Activated CD4-positive, alpha-beta T cell treated with anti-CD3 and anti-CD28 coated beads, Interleukin-2, Interleukin-4, amounts not matched to agents 100 ng/mL and 50 ng/mL, durations not matched to agents 16 hours and 8 hours (primary cell): ENCODE measurements around the gene DFFB.

Source experiments
- DNase-seq: peaks from one replicate; pipeline ENCODE4 v3.0.0-alpha.2; 2020; ENCODE audit warnings: low spot score

DFFB gene

DNA sequence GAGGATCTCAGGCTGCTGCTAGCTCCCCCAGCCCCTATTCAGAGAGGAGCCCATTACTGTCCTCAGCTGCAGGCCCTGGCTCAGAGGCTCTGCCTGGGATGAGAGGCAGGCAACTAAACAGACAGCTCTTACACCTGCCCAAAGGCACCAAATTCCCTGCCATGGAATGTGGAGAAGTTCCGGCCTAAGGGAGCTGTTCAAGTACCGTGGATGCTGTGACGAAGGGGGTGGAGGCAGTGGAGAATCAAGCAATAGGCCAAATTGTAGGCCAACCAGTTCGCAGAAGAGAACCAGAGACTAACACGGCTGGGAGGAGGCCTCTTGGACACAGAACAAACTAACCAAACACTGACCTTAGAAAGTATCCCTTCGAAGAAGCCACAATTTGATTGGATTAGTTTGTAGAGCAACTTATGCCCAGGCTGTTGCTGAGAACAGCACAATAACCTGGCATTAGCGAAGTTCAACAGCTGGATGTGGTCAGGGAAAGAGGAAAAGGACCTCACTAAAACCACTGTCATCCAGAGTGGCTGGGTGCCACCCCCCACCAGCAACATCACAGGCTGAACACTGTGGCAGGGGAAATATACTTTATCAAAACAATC, 39.2 kb downstream of the DFFB start:
- no peak for DNase-seq

DNA sequence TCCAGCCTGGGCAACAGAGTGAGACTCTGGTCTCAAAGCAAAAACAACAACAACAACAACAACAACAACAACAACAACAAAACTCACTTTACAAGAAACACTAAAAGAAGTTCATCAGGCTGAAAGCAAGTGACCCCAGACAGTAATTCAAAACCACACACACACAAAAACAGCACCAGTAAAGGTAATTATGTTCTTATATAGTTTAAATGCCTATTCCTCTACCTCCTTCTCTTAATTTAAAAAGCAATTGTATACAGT, 41.1 kb downstream of the DFFB start:
- DNase-seq = no peak

DNA sequence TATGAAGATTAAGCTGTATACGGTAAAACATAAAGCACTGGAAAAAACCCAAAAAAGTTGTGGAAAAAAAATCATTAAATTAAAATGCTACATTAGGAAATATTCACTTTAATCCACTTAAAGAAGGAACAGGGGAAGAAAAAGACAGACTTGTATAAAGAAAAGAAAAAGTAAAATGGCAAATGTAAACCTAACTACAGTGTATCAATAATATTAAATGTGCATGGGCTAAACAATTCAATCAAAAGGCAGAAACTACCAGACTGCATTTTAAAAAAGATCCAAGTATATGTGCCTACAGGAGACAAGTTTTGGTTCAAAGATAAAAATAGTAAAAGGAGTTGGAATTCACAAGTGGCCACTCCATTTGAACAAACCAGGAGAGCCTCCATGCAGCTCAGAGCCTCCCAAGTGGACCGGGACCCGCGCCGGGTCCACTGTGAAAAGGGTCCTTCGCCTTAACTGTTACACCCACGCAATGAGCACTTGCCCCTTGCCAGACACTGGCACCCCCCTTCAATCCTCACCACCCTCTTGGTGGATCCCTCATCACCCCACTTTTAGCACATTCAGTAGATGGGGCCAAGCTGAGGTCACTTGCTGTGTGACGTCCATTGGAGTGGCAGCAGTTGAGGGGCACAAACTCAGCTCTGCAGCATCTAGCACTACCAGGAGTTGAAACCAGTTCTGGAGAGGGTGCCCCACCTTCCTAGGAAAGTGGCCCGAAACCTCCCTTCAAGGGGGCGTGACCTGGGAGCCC, 41.9 kb downstream of the DFFB start:
- DNase-seq = no peak

DNA sequence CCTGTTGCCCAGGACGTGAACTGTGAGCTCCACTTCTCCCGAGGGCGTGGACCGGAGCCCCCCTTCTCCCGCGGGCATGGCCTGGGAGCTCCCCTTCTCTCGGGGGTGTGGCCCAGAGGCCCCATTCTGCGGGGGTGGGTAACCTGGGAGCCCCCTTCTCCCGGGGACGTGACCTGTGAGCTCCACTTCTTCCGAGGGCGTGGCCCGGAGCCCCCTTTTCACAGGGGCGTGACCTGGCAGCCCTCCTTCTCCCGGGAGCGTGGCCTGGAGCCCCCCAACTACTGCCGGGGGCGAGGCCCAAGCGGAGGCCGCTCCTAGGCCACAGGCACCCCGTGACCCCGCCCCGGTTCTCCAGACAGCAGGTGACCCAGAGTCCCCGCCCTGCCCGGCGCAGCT, 42.5 kb downstream of the DFFB start:
- no peak for DNase-seq

DNA sequence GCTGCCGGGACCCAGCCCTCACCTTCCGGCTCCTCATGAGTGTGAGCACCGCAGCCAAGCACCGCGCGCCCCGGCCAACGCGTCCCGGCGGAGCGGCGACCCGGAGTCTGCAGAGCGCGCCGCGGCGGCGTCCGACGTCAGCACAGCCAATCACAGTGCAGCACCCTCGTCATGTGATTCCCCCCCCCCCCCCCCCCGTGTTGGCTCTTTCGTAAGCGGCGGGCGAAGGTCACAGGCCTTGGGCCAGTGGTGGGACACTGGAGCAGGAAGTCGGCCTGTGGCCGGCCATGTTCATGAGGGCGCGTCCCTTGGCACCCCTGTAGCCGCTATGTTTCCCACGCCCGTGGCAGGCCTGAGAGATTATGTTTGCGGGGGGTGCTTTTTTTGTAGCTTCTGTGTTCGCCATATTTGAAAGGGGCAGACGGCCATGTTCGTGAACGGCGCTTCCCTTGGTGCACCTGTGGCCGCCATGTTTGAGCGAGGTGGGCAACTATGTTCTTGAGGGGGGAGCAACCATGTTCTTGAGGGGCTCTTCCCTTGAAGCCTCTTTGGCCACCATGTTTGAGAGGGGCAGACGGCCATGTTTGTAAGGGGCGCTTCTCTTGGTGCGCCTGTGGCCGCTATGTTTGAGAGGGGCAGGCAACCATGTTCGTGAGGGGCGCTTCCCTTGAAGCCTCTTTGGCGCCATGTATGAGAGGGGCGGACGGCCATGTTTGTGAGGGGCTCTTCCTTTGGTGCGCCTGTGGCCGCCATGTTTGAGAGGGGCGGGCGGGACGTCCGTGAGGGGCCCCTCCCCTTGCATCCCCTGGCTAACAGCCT, 43.1 kb downstream of the DFFB start, which contains the start of gene C1orf174:
TSS of gene C1orf174 (minus strand) at position 123 of the 819 bp plus-strand sequence. CDS start at position 37, 86 bp downstream.
- peak; percentile 94 for DNase-seq

DNA sequence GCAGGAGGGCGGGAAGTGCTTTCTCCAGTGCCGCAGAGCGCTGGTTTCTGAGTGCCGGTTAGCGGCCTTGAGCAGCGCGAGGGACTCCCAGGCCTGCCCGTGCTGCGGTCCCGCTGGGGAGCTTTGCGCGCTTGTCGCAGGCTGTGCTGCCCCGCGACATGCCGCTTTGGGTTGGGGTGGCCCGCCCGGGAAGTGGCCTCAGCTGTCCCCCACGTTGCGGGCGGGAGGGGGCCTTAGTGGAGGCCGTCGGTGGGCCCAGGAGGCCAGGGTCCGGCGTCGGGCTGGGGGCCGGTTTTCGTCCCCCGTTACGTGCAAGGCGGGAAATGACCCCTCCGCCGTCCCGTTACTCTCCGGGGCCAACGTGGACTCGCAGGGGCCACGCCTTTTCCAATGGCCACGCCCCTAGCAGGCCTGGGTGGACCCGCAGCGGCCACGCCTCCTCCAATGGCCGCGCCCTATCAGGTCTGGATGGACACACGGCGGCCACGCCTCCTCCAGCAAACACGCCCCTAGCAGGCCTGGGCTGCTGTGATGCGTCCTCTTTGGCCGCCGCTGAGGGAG, 43.8 kb downstream of the DFFB start:
- DNase-seq = peak; percentile 94

DNA sequence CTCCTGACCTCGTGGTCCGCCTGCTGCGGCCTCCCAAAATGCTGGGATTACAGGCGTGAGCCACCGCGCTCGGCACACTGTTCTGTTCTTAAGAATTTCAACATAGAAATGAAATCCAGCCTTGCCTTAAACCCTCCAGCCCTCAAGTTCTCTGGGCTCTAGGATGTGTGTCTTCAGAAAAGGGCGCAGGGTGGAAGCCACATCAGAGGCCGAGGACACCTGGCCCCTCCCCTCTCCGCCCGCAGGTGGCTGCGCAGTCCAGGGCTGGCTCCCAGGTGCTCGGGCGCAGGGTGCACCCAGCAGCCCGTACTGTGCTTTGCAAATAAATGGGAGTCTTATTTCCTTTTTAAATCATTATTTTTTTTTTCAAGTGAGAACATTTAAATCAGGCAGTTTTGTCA, 44.8 kb downstream of the DFFB start:
- DNase-seq = no peak

DNA sequence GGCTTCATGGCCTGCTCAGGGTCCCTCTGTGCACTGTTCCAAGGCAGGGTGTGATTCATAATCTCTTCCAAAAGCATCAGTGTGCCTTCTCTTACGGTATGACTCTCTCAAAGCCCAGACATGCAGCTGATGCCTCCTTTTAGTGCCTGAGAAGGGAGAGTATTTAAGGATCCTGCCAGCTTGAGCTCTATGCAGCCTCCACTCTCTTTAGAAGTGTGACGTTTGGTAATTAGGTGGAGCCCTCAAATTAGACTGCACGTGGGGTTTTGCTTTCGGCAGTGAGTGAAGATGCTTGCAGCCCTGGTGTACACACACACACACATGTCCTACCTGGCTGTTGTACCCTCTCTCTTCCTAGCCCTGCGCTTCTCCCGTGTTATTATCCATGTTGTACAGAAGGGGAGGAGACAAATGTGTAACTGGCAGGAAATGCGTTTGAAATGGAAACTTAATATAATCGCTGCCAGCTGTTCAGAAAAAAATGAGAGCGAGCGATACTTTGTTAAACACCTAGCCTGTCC, 45.4 kb downstream of the DFFB start:
- DNase-seq = no peak

DNA sequence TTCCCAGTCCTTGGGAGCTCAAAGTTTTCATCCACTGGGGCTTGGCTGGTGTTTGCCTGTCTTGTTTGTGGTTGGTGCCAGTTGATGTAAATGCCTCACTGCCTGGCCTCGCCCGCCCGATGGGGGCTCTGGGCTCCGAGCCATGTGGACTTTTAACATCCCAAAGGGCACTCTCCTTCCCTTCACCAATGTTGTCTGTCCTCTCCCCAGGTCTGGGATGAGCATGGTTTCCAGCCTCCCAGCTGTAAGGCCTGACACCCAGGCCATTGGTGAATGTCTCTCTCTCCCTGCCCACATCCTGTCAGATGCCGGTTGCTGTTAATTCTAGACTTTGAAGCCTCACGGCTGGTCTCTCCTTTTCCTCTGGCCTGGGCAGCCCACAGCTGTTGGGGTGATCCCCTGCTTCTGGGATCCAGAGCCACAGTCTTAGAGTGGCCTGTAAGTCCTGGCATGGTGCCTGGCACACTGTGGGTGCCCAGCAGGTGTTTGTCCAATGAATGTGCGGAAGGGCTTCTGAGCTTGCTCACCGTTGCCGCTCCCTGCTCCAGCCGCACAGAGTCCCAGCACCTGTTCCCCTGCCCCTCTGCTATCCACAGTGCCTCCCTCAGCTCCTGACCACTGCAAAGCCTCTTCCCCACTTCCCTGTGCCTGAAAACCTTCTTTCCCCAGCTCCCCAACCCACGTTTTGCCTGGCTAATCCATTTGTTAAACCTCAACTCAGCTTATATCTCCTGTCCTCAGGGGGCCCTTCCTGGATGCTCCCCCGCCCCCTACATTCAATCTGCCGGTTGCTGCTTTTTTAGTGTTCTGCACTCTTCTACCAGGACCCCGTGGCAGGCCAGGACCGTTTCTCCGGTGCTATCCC, 46.1 kb downstream of the DFFB start:
- DNase-seq = no peak

DNA sequence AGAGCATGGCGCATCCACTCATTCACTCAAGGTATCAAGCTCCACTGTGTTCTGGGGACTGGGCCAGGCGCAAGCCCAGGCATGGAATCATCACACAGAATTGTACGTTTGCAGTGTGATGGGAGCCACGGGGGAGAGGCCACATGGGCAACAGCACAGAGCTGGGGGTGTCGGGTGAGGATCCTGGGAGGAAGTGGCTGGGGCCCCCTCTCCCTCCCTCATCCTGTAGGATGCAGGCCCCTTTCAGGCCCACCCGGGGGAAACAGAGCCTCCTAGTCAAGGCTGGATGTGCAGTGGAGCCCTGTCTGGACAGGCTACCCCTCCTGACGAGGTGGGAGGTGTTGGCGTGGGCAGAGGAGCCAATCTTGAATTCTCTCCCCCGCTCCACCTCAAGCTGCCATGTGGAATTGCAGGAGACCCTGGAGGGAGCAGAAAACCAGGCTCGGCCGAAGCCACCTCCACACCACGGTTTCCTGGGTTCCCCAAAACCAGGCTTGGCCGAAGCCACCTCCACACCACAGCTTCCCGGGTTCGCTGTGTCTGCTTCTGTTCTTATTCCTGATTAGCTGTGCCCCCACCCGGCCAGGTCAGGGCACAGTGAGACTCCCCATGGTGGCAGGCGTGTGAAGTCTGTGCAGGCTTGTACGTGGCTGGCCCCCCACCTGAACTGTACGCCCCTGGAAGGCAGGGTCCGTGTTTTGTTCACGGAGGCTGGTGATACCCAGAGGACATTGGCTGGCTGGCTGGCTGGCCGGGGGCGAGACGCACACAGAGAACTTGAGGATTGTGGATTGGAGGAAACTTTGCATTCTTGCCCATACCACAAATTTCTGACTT, 46.9 kb downstream of the DFFB start:
- DNase-seq = no peak

DNA sequence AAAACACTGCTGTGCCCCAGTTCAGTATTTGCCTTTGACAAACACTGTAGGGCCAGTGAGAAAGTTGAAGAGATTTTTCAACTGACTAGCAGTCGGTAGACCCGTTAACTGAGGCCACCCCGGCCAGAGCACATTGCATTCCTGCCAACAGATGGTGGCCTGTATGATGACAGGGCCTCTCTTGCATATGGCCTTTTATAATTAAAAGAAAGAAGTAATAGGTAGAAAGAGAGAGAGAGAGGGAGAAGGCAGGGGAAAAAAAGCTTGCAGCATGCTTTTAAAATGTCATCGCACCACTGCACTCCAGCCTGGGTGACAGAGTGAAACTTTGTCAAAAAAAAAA, 47.5 kb downstream of the DFFB start:
- DNase-seq = no peak

DNA sequence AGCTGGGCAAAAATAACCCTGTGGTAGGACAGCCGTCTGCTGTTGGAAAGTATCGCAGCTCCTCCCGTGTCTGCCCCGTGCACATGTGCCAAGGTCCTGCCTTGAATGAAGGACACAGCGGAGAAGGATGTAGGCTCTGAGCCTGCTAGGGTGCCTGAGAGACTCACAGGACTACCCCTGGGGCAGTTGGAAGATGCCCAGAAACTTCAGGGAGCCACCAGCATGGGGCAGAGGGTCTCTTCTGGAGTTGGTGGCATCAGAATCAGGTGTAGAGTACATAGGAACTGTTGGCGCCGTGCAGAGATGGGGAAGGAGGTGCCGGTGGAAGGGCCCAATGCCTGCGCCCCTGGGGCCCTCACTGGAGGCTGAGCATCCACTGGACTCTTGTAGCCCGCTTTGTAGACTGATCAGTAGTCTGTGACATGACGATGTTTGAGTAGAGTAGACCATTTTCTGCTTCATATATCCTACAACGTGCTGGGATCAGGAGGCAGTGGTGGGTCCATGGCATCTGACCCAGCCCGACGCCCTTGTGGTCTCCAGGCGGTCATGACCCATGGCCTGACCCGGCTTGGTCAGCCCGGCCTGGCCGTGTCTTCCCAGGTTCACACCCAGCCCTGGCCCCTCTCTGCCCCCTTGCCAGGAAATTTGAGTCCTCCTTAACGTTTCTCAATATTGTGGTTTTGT, 48.1 kb downstream of the DFFB start:
- DNase-seq = no peak

DNA sequence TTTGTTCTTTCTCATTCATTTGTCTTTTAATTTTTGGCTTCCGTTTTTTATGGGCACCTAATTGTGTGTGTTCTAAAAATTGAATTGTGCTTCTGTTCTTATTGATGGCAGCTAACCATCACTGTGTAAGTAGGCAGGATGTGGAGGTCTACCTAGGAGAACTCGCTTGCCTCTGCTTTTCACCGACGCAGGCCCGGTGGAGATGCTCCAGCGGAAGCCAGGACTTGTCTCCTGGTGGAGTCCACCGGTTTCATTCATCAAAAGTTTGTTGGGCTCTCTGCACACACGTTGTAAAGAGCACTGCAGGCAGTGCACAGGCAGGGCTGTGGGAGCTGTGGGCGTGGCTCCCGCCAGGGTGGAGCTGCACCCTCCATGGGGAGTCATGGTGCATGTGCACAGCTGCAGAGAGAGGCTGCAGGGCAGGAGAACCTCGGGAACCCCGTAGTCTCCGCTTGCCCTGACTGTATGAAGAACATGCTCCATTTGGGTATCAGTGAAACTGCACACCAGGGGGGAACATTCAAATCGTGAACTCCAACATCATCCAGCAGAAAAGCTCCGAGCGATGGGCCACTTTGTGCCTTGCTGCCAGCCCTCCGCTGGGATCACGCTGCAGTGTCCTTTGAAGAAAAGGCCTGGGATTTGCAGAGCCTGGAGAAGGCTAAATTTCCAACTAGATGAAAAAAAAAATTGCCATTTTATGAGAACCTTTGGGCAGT, 48.8 kb downstream of the DFFB start:
- no peak for DNase-seq

DNA sequence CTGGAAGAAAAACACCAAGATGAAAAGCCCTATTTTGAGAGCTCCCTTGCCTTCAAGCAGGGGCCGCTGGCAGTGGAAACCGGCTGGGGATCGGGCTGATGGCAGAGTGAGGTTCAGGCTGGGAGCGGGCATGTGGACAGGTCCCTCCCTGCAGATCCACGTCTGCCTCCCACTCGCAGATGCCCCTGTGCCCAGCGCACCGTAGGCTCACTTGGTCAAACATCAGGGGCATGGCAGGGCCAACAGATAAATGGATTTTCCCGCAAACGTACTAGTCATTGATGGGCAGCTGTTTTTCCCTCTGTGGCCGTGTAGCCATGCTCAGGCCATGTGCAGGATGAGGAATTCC, 49.4 kb downstream of the DFFB start:
- no peak for DNase-seq

DNA sequence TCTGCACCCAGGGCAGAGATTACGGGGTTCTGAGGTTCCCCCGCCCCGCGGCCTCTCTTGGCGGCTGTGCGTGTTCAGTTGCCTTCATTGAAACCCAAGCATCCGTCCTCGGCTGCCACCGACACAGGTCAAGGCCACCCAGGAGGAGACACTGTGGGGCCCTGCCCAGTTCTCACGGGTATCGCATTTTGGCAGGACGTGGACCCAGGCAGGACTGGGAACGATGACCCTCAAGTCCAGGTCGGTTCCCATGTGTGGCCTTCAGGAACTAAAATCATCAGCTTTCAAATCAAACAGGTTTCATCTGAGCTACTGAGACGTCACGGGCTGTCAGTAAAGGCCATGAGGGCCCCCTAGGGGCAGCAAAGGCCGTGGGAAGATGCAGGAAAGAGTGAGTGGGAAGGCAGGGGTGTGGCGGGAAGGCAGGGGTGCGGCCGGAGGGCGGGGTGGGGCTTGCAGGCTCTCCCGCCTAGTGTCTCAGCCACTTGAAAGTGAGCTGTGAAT, 49.8 kb downstream of the DFFB start:
- DNase-seq = no peak

DNA sequence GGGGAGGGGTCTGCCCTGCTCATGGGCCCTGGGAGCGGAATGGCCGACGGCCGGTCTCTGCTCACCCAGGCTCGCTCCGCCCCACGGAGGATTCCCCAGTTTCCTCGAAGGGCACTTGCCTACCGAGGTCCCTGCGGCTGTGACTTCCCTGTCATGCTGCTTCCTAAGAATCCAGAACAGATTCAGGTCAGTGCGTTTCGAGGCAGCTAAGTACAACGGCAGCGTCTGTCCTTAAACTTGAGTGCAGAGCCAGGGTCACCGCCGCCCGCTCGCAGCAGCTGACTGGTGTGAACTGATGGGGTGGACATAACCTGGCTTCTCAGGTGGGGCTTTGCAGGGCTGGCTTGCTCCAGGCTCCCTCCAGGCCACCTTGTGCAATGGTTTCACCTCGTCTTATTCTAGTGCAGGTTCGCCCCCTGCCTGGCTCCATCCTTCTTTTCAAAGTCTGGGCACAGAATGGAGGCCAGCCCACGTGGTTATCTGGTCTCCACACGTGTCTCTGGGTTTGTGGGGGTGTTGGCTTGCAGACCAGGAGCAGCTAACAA, 50.4 kb downstream of the DFFB start:
- no peak for DNase-seq

DNA sequence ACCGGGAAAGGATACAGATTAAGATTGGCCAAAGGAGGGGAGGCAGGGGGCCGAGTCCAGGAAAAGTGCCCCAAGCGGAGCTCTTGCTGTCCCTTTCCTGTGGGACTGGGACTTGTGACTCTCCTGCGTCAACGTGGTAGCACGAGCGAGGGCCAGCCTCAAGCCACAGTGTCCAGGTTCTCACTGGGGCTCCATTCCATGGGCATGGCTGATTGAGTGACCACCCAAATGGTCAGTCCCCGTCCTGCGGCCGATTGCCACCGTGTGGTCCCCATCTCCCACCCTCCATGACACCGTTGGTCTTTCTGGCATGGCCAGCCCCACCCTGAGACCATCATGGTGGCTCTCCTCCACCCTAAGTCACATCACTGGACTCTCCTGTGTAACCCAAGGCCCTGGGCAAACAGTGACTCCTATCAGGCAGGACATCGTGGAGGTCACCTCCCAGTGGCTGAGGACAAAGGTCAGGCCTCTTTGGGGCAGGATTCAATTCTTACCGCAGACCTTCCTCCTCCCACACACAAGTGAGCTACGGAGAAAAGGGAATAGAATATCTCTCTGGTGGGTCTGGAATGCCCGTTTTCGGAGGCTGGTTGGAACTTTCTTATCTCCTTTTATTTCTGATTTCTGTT, 51.7 kb downstream of the DFFB start:
- no peak for DNase-seq

DNA sequence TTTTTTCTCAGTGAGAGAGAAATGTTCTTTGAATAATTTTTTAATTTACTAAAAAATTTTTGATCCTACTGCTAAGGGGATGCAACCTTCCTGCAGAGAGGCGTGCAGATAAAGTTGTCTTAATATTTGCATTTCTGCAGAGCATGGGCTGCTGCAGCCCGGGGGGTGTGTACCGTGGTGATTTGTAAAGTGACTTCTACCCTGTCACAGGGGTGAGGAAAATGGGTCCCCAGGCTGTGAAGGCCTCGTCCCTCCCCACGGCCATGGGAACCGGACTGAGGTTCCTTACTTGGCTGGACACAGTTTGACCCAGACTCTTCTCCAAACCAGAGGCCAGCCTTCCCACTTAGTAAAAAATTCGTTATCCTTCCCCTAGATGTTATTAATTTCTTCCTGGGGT, 52.3 kb downstream of the DFFB start:
- DNase-seq = no peak
